Lower lobe of right lung (tissue), 2 donors: ENCODE results near the gene COL5A1. TPM values are rescaled to one million over a fixed set of nuclear protein-coding genes. Genes with fewer than 3 reads are reported as not detected.
"Not testable (repeated sequence)": the region's sequence is repeated elsewhere in the genome, so short reads cannot be mapped to it uniquely, and the experiment has no call there.

Experiments used
- ATAC-seq, 2 donors: fragments of 200-7000 bp; cut with Tn5 transposase; one replicate each; pipeline ENCODE4 v1.9.1; 2020 to 2022; ENCODE audit warnings: mild to moderate bottlenecking in 2 of 2, moderate library complexity in 2 of 2
- DNase-seq: peaks from one replicate; pipeline ENCODE4 v3.0.0-alpha.2; 2020
- H3K27ac ChIP-seq: fragments of 200-600 bp; one replicate; pipeline ENCODE4 v1.8.0; 2022
- H3K27me3 ChIP-seq: fragments of 200-600 bp; one replicate; pipeline ENCODE4 v1.8.0; 2022; ENCODE audit warnings: low read depth
- H3K36me3 ChIP-seq: fragments of 200-600 bp; one replicate; pipeline ENCODE4 v1.8.0; 2022; ENCODE audit warnings: mild to moderate bottlenecking
- H3K4me1 ChIP-seq: fragments of 200-600 bp; one replicate; pipeline ENCODE4 v1.8.0; 2022
- H3K4me3 ChIP-seq: fragments of 200-600 bp; one replicate; pipeline ENCODE4 v1.8.0; 2022; ENCODE audit warnings: mild to moderate bottlenecking
- H3K9me3 ChIP-seq: fragments of 200-600 bp; one replicate; pipeline ENCODE4 v1.8.0; 2022
- intact Hi-C: fragments of 100-400 bp; cut with DNase I; formaldehyde crosslinking; loops from one replicate; pipeline ENCODE4 v1.11.0; 2022
- total RNA-seq: library from RNA; stranded (reverse); fragmentation: NEBNext Ultra II Directional; extraction: Animal tissue kit (Norgen Biotek cat#: 25700); gene quantifications from one replicate; pipeline ENCODE4 v1.2.1, GENCODE V29; 2021
- TF ChIP-seq, protein P1 (sequence below): fragments of 200-600 bp; IDR thresholded peaks from one replicate; pipeline ENCODE4 v1.8.0; 2022; ENCODE audit warnings: antibody characterized with exemption, mild to moderate bottlenecking
- donor health status: DM: no; HTN: yes; CAD: no; lungs with severe emphysema.

The COL5A1 gene
- total RNA-seq, 1 donor from 2014 or later = 29.0 TPM

DNA sequence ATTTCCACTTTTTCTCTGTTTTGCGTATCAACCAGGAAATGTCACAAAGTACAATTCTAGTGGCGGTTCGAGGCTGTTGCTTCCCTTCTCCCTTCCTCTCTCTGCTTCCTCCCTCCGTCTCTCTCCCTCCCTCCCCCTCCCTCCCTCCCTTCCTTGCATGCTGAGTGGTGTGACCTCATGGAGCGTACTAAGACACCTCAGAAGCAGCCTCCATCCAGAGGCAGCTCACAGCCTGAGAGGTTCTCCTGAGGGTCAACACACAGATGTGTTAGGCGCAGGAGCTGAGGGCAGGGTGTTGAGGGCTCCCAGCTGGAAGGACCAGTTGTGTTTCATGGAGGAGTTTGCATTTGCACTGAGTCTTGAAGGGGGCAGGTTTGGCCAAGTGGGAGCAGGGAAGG, 57.7 kb downstream of the COL5A1 start:
- no peak for ATAC-seq
- TF ChIP-seq, protein P1, sequence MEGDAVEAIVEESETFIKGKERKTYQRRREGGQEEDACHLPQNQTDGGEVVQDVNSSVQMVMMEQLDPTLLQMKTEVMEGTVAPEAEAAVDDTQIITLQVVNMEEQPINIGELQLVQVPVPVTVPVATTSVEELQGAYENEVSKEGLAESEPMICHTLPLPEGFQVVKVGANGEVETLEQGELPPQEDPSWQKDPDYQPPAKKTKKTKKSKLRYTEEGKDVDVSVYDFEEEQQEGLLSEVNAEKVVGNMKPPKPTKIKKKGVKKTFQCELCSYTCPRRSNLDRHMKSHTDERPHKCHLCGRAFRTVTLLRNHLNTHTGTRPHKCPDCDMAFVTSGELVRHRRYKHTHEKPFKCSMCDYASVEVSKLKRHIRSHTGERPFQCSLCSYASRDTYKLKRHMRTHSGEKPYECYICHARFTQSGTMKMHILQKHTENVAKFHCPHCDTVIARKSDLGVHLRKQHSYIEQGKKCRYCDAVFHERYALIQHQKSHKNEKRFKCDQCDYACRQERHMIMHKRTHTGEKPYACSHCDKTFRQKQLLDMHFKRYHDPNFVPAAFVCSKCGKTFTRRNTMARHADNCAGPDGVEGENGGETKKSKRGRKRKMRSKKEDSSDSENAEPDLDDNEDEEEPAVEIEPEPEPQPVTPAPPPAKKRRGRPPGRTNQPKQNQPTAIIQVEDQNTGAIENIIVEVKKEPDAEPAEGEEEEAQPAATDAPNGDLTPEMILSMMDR = no peak
- H3K27ac ChIP-seq = no peak overlapping the region
- H3K27me3 ChIP-seq = peaks cover 4% of the 10 kb centered on the region
- H3K9me3 ChIP-seq = no peaks in the 10 kb centered on the region
- no peak for DNase-seq
- H3K36me3 ChIP-seq = peaks cover 11% of the 10 kb centered on the region
- peaks cover 16% of the 10 kb centered on the region for H3K4me1 ChIP-seq
- no peak overlapping the region for H3K4me3 ChIP-seq
- intact Hi-C loops = no loop called here

DNA sequence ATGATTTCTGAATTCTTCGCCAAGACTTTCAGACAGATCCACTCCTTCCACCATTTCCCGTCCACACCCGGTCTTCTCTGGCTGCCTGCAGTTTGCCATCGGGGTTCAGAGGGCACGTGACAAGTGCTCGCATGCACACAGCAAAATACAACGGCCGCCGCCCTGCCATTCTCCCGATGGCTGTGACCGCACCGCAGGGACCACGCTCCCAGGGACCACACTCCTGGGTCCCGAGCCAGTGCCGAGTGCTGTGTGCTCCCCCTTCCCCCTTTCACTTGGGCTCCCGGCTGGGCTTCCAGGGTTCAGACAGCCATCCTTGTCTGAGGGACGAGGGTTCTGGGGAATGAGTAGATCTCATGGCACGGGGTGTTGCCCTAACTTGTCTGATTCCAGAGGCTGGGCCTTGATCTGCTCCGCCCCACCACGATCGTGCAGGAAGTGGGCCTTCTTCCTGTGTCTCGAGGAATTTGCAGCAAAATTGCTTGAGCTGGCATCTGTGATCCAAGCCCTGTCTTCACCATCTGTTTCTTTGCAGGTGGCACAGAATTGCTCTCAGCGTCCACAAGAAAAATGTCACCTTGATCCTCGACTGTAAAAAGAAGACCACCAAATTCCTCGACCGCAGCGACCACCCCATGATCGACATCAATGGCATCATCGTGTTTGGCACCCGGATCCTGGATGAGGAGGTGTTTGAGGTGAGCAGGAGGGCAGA, 59.2 kb downstream of the COL5A1 start:
- ATAC-seq (no peak), DNase-seq (no peak)
- TF ChIP-seq, protein P1 = no peak
- H3K27me3 ChIP-seq = peaks cover 4% of the 10 kb centered on the region
- no peak overlapping the region for H3K4me3 ChIP-seq
- H3K4me1 ChIP-seq = peaks cover 16% of the 10 kb centered on the region
- no peaks in the 10 kb centered on the region for H3K9me3 ChIP-seq
- no peak overlapping the region for H3K27ac ChIP-seq
- intact Hi-C loops = no loop called here
- H3K36me3 ChIP-seq = peaks cover 11% of the 10 kb centered on the region

DNA sequence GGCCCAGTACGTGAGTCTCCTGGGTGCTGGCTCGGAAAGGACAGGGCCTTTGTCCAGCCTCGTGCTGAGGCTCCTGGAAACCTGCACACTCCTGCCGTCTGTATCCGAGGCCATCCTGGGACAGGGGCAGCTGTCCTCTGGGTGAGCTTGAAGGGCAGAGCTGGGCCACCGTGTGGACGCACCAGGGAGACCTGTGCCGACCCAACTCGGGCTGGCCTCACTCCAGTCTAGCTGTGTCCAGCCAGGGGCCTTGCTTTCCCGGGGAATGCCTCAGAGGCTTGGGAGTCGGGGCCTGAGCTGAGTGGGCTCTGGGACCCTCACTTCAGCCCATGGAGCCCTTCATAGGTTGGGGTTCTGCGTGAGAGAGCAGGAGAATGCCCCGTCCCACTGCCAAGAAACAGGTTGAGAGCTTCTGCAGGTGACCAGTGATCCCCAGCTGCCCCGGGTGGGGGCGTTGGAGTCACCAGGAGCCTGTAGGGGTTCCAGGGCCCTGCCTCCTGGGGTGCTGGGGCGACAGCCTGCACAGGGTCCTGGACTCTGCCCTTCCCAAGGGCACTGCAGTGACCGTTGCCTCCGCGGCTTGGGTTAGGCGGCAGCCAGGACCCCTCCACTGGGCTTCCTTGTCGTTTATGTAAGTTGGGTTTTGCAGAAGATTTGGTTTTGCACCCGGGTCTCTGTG, 60.1 kb downstream of the COL5A1 start:
- Histone ChIP-seq H3K36me3 (peaks cover 11% of the 10 kb centered on the region), H3K27me3 (peaks cover 4% of the 10 kb centered on the region), H3K27ac (no peak overlapping the region), H3K4me1 (peaks cover 19% of the 10 kb centered on the region), H3K4me3 (no peak overlapping the region), H3K9me3 (no peaks in the 10 kb centered on the region)
- ATAC-seq = no peak
- TF ChIP-seq, protein P1 = no peak
- intact Hi-C loops = no loop called here
- no peak for DNase-seq

DNA sequence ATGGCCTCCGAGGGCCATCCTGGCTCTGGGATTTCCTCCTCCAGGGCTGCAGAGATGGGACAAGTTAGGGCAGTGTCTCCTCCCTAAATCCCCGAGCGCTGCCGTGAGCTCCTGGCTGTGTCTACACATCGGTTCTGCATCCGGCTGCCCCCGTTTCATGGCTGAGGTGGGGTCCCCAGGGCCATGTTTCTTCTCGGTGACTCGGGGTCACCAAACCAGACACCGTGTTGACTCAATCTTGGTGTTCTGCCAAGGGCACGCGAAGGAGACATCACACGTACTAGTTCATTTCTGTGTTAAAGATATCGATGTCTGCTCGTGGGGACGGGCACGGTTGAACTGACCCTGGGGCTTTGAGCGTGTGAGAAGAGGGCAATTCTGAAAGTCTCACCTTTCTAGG, 60.7 kb downstream of the COL5A1 start:
- intact Hi-C loops = no loop called here
- peaks cover 11% of the 10 kb centered on the region for H3K36me3 ChIP-seq
- DNase-seq (no peak), ATAC-seq (no peak)
- peaks cover 4% of the 10 kb centered on the region for H3K27me3 ChIP-seq
- no peaks in the 10 kb centered on the region for H3K9me3 ChIP-seq
- no peak overlapping the region for H3K4me3 ChIP-seq
- H3K27ac ChIP-seq = no peak overlapping the region
- TF ChIP-seq, protein P1 = no peak
- H3K4me1 ChIP-seq = peaks cover 25% of the 10 kb centered on the region

DNA sequence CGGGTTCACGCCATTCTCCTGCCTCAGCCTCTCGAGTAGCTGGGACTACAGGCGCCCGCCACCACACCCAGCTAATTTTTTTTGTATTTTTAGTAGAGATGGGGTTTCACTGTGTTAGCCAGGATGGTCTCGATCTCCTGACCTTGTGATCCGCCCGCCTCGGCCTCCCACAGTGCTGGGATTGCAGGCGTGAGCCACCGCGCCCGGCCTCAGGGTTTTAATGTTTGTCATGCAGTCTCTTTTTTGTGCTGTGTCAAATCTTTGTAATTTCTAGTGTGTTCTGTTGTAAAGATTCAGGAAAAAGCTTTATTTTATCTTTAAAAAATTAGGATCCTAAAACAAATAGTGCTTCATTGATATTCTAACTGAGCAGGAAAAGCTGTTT, 62.1 kb downstream of the COL5A1 start:
- H3K36me3 ChIP-seq = peaks cover 11% of the 10 kb centered on the region
- H3K4me3 ChIP-seq, intact Hi-C loops, H3K27ac ChIP-seq, H3K9me3 ChIP-seq, DNase-seq, ATAC-seq, H3K27me3 ChIP-seq: not testable (repeated sequence)
- peaks cover 32% of the 10 kb centered on the region for H3K4me1 ChIP-seq

DNA sequence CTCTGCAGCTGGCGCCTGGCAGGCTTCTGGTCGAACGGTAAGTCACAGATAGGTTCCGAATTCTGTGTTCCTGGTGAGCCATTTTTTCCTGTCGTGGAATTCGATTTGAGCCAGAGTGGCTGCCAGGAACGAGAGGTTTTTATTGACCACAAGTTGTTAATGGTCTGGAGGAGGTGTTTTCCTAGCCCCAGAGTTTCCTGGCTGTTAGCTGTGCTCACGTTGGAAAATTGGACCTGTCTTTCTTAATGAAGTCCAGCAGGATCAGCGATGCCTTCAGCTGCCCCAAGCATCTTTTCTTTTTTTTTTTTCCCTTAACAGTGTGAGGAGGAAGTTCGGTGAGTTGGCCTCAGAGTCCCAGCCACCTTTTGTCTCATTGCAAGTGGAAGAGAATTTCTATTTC, 62.9 kb downstream of the COL5A1 start:
- H3K27ac ChIP-seq = no peak overlapping the region

More for the DNA sequence above, 62.9 kb downstream of the COL5A1 start:
- Histone ChIP-seq H3K27me3 (no peaks in the 10 kb centered on the region), H3K36me3 (peaks cover 11% of the 10 kb centered on the region), H3K4me3 (no peak overlapping the region), H3K4me1 (peaks cover 28% of the 10 kb centered on the region), H3K9me3 (no peaks in the 10 kb centered on the region)
- intact Hi-C loops = no loop called here
- no peak for DNase-seq
- ATAC-seq = no peak
- TF ChIP-seq, protein P1 = no peak
